SK-N-MC (cell line): Measurements from ENCODE around the gene NLN.

Experiments
- EZH2 ChIP-seq: fragments of 200-600 bp; sonication (generic); IDR thresholded peaks from one replicate; pipeline ENCODE4 v1.6.1; 2017; ENCODE audit warnings: antibody characterized with exemption
- POLR2AphosphoS5 ChIP-seq: IDR thresholded peaks from 2 replicates; pipeline ENCODE4 v1.6.1; 2012; ENCODE audit warnings: mild to moderate bottlenecking, low read depth, low read length, borderline replicate concordance

DNA sequence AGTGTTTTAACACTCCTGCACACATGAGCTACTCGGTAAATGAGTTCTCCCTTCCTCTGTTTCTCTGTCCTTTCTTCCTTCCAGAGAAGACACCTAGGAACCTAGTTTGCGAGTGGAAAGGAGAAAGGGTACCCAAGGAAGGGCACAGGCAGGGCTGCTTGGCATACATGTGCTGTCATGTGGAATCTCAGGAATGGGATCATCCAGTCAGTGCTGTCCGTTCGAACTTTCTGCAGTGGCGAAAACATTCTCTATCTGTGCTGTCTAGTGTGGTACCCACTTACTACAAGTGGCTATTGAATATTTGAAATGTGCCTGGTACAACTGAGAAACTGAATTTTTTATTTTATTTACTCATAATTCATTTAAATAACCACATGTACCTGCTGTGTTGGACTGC is 28.0 kb downstream of the NLN start:
- TF ChIP-seq POLR2AphosphoS5 = no peak
- TF ChIP-seq EZH2 = no peak
